Stimulated activated naive B cell treated with anti-CD40 and anti-IgM and Interleukin-4, amounts not matched to agents 10 μg/mL and 1 μg/mL and 100 μg/mL, for 72 hours (primary cell): ENCODE results near the gene MTURN.

Experiments
- ATAC-seq, 2 donors: fragments of 150-1000 bp; cut with Tn5 transposase; replicated peaks; 2 replicates each; pipeline ENCODE4 v1.10.0; 2021; ENCODE audit warnings: moderate library complexity in 1 of 2
- DNase-seq: peaks from one replicate; pipeline ENCODE4 v3.0.0; 2021
- H3K27ac Mint-ChIP-seq: one replicate; pipeline ENCODE4 v1.8.0; 2022; ENCODE audit warnings: mild to moderate bottlenecking, mixed read lengths
- H3K27me3 Mint-ChIP-seq, 2 donors: one replicate each; pipeline ENCODE4 v1.8.0; 2022; ENCODE audit warnings: mixed read lengths in 2 of 2
- H3K36me3 Mint-ChIP-seq, 2 donors: one replicate each; pipeline ENCODE4 v1.8.0; 2022; ENCODE audit warnings: mixed read lengths in 2 of 2, mild to moderate bottlenecking in 1 of 2
- H3K4me1 Mint-ChIP-seq, 2 donors: one replicate each; pipeline ENCODE4 v1.8.0; 2022; ENCODE audit warnings: mixed read lengths in 2 of 2, mild to moderate bottlenecking in 1 of 2
- H3K4me3 Mint-ChIP-seq, 2 donors: one replicate each; pipeline ENCODE4 v1.8.0; 2022; ENCODE audit warnings: mild to moderate bottlenecking in 2 of 2, mixed read lengths in 2 of 2, moderate library complexity in 1 of 2
- H3K9me3 Mint-ChIP-seq, 2 donors: one replicate each; pipeline ENCODE4 v1.8.0; 2022; ENCODE audit warnings: mixed read lengths in 2 of 2, mild to moderate bottlenecking in 1 of 2

MTURN gene

GRCh38 chr7:30202671-30203070 is 67.9 kb downstream of the MTURN start:
- Mint-ChIP-seq H3K4me3 (no peak overlapping the region), H3K4me1 (peaks cover 15 to 20% of the 10 kb centered on the region in 2 donors), H3K27ac (no peak overlapping the region), H3K9me3 (peaks cover 0 to 3% of the 10 kb centered on the region in 2 donors), H3K27me3 (peaks cover 0 to 5% of the 10 kb centered on the region in 2 donors), H3K36me3 (no peaks in the 10 kb centered on the region)
- DNase-seq (no peak), ATAC-seq (no peak)

GRCh38 chr7:30206491-30206890 is 71.7 kb downstream of the MTURN start:
- DNase-seq (no peak), ATAC-seq (no peak)
- Mint-ChIP-seq H3K27ac (no peak overlapping the region), H3K4me1 (peaks cover 8 to 10% of the 10 kb centered on the region in 2 donors), H3K4me3 (no peak overlapping the region), H3K9me3 (no peaks in the 10 kb centered on the region), H3K36me3 (no peaks in the 10 kb centered on the region), H3K27me3 (no peaks in the 10 kb centered on the region)

GRCh38 chr7:30206942-30207341 is 72.2 kb downstream of the MTURN start:
- Mint-ChIP-seq H3K27me3 (no peaks in the 10 kb centered on the region), H3K4me1 (peaks cover 5 to 7% of the 10 kb centered on the region in 2 donors), H3K4me3 (no peak overlapping the region), H3K27ac (no peak overlapping the region), H3K36me3 (no peaks in the 10 kb centered on the region), H3K9me3 (no peaks in the 10 kb centered on the region)
- ATAC-seq: no peak
- DNase-seq: no peak

GRCh38 chr7:30207376-30207775 is 72.6 kb downstream of the MTURN start:
- Mint-ChIP-seq H3K9me3 (no peaks in the 10 kb centered on the region), H3K4me3 (no peak overlapping the region), H3K36me3 (no peaks in the 10 kb centered on the region), H3K4me1 (peaks cover 5 to 6% of the 10 kb centered on the region in 2 donors), H3K27ac (no peak overlapping the region), H3K27me3 (no peaks in the 10 kb centered on the region)
- ATAC-seq: no peak
- DNase-seq: no peak

GRCh38 chr7:30209951-30210350 is 75.2 kb downstream of the MTURN start:
- Mint-ChIP-seq H3K9me3 (no peaks in the 10 kb centered on the region), H3K27me3 (no peaks in the 10 kb centered on the region), H3K4me1 (peaks cover 10 to 14% of the 10 kb centered on the region in 2 donors), H3K4me3 (no peak overlapping the region), H3K27ac (no peak overlapping the region), H3K36me3 (no peaks in the 10 kb centered on the region)
- DNase-seq: no peak
- ATAC-seq: no peak
